Measurements from ENCODE around the gene PNMT. TPM values are rescaled to one million over a fixed set of nuclear protein-coding genes. Genes with fewer than 3 reads are reported as not detected.

PNMT gene
- total RNA-seq, 1 donor from 2014 or later: 0.22 TPM

GRCh38 chr17:39647256-39647655 is 21.0 kb upstream of the PNMT start:
- Mint-ChIP-seq H3K36me3 (ENCODE audit: low read depth) (no peaks in the 10 kb centered on the region), H3K27ac (ENCODE audit: unreplicated experiment) (no peak overlapping the region), H3K4me3 (ENCODE audit: unreplicated experiment) (no peak overlapping the region), H3K27me3 (ENCODE audit: low read depth) (no peaks in the 10 kb centered on the region), H3K4me1 (ENCODE audit: low read depth) (peaks cover 26% of the 10 kb centered on the region), H3K9me3 (ENCODE audit: low read depth) (no peaks in the 10 kb centered on the region)
- DNase-seq (ENCODE audit: low spot score): no peak
- no peak for TF ChIP-seq CTCF (IDR thresholded peaks at IDR 0.05)

GRCh38 chr17:39648616-39649366 is 19.5 kb upstream of the PNMT start:
- H3K36me3 Mint-ChIP-seq (ENCODE audit: low read depth): no peaks in the 10 kb centered on the region
- peak overlapping the region; percentile 42 for H3K27ac Mint-ChIP-seq (ENCODE audit: unreplicated experiment)
- DNase-seq (ENCODE audit: low spot score): no peak
- H3K4me3 Mint-ChIP-seq (ENCODE audit: unreplicated experiment): no peak overlapping the region
- no peaks in the 10 kb centered on the region for H3K9me3 Mint-ChIP-seq (ENCODE audit: low read depth)
- peaks cover 14% of the 10 kb centered on the region for H3K4me1 Mint-ChIP-seq (ENCODE audit: low read depth)
- no peaks in the 10 kb centered on the region for H3K27me3 Mint-ChIP-seq (ENCODE audit: low read depth)
- TF ChIP-seq CTCF (IDR thresholded peaks at IDR 0.05): no peak

- Mint-ChIP-seq H3K4me3 (ENCODE audit: unreplicated experiment) (no peak overlapping the region), H3K4me1 (ENCODE audit: low read depth) (peaks cover 11% of the 10 kb centered on the region), H3K27me3 (ENCODE audit: low read depth) (no peaks in the 10 kb centered on the region), H3K27ac (ENCODE audit: unreplicated experiment) (no peak overlapping the region), H3K9me3 (ENCODE audit: low read depth) (no peaks in the 10 kb centered on the region), H3K36me3 (ENCODE audit: low read depth) (no peaks in the 10 kb centered on the region)
- DNase-seq (ENCODE audit: low spot score): no peak
- no peak for TF ChIP-seq CTCF (IDR thresholded peaks at IDR 0.05)
Observed at GRCh38 chr17:39650121-39650579, 18.1 kb upstream of the PNMT start.

GRCh38 chr17:39651923-39652586 is 16.2 kb upstream of the PNMT start:
- no peak overlapping the region for H3K27ac Mint-ChIP-seq (ENCODE audit: unreplicated experiment)
- no peaks in the 10 kb centered on the region for H3K36me3 Mint-ChIP-seq (ENCODE audit: low read depth)
- H3K9me3 Mint-ChIP-seq (ENCODE audit: low read depth): no peaks in the 10 kb centered on the region
- H3K4me3 Mint-ChIP-seq (ENCODE audit: unreplicated experiment): no peak overlapping the region
- peaks cover 11% of the 10 kb centered on the region for H3K4me1 Mint-ChIP-seq (ENCODE audit: low read depth)
- H3K27me3 Mint-ChIP-seq (ENCODE audit: low read depth): no peaks in the 10 kb centered on the region
- DNase-seq (ENCODE audit: low spot score): no peak
- TF ChIP-seq CTCF (IDR thresholded peaks at IDR 0.05): no peak

- no peak for TF ChIP-seq CTCF (IDR thresholded peaks at IDR 0.05)
- DNase-seq (ENCODE audit: low spot score): no peak
- Mint-ChIP-seq H3K4me1 (ENCODE audit: low read depth) (peaks cover 11% of the 10 kb centered on the region), H3K9me3 (ENCODE audit: low read depth) (no peaks in the 10 kb centered on the region), H3K4me3 (ENCODE audit: unreplicated experiment) (no peak overlapping the region), H3K27ac (ENCODE audit: unreplicated experiment) (no peak overlapping the region), H3K36me3 (ENCODE audit: low read depth) (no peaks in the 10 kb centered on the region), H3K27me3 (ENCODE audit: low read depth) (no peaks in the 10 kb centered on the region)
Observed at GRCh38 chr17:39652587-39653315, 15.5 kb upstream of the PNMT start.
